Stimulated activated CD8-positive, alpha-beta memory T cell treated with anti-CD3 and anti-CD28 coated beads, Interleukin-12 subunit alpha, Interleukin-12 subunit beta, amount 100 ng/mL, for 24 hours (primary cell): ENCODE data around the gene KCNQ4.

ENCODE experiments used
- DNase-seq: peaks from one replicate; pipeline ENCODE4 v3.0.0-alpha.2; 2020; ENCODE audit errors: extremely low read depth

KCNQ4 gene

DNA sequence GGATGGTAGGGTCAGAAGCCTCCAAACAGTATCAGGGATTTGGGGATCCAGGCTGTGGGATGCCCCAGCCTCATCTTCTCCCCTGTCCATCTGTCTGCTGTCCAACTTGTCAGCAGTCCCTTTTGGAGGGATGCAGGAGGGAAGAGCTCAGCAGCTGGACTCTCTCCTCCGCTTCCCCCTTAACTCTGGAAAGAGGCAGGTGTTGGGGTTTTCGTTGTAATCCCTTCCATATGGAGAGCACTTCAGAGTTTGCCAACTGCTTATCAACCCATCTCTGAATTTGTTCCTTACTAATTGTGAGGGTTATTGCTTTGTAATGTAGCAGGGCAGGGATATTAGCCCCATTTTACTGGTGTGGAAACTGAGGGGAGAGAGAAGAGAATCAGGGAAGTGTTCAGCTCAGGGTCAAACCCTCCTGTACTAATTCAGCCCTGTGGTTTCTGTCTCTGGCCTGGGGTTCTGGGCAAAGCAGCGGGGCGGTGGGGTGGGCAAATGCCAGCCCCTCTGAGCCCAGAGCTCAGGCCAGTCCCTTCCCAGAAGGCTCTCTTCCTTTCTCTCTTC, 75.3 kb downstream of the KCNQ4 start:
- DNase-seq, result no peak

DNA sequence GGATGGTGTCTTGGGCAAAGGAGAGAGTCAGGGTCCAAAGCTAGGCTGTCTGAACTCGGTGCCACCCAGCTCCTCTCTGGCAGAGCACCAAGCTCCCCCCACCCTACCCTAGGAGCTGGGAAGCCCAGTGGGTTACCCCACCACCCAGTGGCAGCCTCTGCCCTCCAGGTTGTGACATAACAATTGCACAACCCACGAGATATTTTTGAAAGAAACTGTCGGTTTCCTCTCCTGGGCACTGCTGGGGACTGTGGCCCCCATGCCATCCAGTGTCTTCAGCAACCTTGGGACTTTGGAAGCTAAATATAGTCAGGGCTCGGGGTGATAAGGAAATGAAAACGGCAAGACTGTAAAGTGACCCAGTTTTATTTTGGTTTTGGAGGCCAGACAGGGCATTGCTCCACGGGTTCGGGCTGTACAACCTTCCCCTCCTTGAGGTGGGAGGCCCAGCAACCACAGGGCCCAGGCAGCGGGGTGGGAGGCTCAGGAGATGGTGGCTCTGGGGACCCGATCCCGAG, 77.2 kb downstream of the KCNQ4 start:
- DNase-seq, result no peak

DNA sequence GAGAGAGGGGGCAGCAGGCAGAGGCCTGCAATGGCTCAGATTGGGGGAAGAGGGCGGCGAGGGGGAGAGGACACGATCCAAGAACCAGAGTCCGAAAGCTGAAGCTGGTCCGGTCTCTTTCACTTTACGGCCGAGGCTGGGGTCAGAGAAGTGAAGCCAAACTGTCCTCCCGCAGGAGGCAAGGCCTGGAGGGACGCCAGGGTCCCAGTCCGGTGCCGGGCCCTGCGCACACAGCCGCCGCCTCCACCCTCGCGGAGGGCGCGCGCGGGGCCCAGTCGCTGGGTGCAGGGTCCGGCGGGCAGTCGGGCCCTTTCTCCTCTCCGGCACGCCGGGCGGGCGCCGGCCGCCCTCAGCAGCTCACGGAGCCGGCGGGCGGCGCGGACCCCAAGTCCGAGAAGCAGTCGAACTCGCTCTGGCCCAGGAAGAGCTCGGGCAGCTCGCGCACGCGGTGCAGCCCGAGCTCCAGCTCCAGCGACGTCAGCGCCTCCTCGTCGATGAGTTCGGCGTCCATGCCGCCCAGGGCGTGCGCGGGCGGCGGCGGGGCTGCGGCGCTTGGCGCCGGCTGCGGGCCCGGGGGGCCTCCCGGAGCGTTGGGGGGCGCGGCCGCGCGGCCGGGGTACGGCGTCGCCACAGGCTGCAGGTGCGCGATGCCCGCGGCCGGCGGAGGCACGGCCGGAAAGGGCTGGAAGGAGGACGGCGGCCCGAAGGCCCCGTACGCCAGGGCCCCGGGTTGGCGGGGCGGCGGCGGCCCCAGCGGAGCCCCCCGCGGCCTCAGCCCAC, 77.8 kb downstream of the KCNQ4 start:
- DNase-seq, result no peak

DNA sequence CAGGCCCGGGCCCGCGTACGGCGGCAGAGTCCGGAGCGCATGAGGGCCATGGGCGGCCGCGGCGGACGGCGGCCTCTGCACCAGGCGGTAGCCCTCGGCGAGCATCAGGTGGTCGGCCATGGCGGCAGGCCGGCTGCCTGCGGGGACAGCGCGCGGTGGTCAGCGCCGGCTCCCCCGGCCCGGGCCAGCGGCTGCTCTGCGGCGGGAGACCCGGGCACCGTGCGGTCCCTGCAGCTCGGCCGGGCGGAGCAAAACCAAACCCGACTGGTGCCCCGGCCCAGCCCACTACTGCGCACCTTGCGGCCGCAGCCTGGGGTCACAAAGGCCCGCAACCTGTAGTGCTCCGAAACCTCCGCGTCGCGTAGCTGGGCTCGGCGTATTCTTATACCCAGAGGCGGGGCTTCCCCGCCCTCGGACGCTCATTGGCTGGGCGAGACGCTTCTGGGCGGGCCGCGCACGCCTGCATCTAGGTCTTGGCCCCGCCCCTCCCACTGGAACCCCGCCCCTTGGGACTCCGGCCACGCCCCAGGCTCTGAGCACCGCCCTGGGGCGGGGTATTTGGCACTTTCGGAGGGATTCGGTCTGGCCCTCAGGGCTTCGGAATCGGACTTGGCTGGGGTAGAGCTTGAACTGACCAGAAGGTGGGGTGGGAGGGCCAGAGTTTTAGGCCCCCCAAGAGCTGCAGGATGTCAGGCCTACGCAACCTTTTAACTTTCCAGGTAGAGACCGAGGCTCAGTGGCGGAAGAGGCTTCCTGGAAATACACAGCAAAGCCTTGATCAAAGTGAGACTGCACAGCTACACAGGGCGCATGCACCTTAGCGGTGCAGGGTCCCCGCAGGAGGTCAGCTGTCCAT, 78.6 kb downstream of the KCNQ4 start, which contains the start of gene CITED4:
TSS of gene CITED4 (minus strand) at position 356 of the 856 bp plus-strand sequence. CDS start at position 120, 236 bp downstream.
- peak; percentile 80 for DNase-seq

DNA sequence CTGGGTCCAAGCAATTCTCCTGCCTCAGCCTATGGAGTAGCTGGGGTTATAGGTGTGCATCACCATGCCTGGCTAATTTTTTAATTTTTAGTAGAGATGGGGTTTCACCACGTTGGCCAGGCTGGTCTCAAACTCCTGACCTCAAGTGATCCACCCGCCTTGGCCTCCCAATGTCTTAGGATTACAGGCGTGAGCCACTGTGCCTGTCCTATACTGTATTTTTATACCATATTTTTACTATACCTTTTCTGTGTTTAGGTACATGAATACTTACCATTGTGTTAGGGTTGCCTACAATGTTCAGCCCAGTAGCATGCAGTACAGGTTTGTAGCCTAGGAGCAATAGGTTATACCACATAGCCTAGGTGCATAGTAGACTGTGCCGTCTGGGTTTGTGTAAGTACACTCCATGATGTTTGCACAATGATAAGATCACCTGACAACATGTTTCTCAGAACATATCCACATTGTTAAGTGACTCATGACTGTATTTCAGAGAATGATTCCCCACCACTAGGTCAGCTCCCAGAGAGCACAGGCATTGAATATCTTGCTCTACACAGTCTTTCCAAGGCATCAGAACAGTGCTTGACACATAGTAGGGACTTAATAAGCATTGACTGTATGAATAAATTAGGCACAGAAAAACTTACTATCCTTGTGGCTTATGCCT, 84.6 kb downstream of the KCNQ4 start:
- no peak for DNase-seq

DNA sequence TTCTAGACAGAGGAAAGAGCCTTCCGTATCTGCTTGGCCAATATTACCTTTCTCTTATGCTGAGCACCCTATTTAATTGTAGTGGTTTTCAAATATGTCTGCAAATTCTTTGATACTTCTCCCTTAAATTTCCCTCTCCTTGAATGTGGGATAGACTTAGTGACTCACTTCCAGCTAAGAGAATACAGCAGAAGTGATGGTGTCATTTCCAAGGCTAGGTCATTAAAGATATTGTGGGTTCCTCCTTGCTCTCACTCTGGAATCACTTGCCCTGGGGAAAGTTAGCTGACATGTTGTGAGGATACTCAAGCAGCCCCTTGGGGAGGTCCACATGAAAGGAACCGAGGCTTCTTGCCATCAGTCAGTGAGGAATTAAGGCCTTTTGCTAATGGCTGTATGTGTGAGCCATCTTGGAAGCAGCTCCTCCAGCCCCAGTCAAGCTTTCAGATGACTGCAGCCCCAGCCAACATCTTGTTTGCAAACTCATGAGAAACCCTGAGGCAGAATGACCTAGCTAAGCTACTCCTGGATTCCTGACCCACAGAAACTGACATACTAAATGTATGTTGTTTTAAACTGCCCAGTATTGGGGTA, 86.6 kb downstream of the KCNQ4 start:
- DNase-seq, result no peak

DNA sequence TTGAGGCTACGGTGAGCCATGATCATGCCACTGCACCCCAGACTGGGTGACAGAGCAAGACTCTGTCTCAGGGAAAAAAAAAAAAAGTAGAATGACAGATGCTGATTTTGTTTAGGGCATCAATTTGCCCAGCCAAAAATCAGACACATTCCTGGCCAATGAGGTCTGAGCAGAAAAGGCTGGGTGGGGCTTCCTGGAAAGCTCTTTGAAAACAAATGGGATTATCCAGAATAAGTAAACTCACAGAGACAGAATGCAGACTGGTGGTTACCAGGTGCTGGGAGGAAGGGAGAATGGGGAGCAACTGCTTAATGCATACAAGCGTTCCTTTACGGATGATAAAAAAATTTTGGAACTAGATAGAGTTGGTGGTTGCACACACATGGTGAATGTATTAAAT, 88.7 kb downstream of the KCNQ4 start:
- DNase-seq, result no peak

DNA sequence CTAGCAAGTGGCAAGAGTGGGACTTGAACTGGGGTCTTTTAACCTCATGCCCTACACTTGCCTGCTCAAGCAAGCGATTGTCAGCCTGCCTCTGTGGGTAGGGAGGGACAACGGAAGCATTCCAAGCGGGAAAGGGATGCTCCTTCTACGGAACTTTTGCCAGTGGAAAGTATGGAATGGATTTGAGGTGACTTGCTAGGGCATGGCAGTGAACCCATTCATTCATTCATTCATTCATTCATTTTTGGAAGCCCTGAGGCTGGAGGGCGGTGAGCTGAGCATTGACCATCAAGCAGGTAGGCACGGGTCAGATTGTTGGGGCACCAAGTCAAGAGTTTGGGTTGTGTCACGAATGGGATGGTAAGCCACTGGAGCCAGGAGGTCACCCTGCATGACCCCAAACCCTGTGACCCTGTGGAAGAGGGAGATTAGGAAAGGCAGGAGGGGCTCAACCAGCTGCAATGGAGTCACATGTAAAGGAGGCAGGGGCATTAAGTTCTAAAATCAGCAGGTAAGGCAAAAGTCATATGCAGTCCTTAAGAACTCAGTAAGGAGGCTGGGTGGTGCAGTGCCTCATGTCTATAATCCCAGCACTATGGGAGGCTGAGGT, 90.4 kb downstream of the KCNQ4 start:
- DNase-seq, result no peak

DNA sequence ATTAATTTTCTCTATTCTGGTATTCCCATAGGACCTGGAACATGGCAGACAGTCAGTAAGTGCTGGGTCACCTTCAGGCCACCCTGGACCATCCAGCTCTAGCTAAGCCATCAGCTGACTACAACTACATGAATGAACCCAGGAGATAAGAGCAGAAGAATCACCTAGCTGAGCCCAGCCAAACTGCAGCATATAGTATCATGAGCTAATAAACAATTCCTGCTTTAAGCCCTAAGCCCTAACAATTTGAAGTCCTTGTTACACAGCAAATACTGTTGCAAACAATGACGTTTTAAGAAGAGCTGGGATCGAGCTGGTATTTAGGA, 92.8 kb downstream of the KCNQ4 start:
- no peak for DNase-seq

DNA sequence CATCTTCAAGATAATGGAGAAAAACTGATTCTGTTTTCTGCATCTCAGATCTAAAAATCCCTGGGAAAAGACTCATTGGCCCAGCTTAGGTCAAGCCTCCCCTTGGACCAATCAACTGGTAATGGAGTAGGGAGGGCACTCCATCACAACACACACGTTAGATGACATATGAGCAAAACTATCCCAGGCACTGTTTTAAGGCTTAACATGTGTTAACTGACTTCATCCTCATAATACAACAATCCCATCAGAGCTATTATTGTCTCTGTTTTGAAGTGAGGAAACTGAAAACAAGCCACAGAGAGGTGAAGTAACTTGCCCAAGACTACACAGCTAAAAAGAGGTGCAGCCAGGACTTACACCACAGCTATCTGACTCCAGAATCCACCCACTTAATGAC, 93.3 kb downstream of the KCNQ4 start:
- DNase-seq, result no peak

DNA sequence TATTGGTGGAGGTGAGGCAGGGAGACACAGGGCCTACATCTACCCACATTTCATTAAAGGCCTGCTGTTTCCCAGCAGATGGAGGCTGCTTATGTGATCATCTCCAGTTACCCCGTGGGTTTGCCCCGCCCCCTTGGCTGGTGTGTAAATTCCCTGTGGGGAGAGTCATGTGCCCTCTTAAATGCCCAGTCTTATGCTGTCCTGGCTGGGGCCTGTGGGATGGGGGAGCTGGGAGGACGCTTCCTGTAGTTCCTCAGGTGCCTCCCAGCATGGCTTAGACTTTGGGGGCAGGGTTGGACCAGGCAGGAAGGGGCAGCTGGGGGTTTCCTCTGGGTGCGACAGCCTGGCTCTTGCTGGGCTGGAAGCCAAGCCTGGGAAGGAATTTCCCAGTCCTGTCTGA, 94.1 kb downstream of the KCNQ4 start:
- DNase-seq, result no peak

DNA sequence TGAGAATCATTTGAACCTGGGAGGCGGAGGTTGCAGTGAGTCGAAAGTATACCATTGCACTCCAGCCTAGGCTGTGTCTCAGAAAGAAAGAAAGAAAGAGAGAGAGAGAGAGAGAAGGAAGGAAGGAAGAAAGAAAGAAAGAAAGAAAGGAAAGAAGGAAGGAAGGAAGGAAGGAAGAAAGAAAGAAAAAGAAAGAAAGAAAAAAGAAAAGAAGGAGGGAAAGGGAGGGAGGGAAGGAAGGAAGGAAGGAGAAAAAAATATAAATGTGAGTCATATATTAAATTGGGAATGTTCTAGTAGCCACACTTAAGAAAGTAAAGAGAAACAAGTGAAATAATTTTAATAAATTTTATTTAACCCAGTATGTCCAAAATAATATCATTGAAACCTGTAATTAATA, 95.3 kb downstream of the KCNQ4 start:
- DNase-seq, result no peak

DNA sequence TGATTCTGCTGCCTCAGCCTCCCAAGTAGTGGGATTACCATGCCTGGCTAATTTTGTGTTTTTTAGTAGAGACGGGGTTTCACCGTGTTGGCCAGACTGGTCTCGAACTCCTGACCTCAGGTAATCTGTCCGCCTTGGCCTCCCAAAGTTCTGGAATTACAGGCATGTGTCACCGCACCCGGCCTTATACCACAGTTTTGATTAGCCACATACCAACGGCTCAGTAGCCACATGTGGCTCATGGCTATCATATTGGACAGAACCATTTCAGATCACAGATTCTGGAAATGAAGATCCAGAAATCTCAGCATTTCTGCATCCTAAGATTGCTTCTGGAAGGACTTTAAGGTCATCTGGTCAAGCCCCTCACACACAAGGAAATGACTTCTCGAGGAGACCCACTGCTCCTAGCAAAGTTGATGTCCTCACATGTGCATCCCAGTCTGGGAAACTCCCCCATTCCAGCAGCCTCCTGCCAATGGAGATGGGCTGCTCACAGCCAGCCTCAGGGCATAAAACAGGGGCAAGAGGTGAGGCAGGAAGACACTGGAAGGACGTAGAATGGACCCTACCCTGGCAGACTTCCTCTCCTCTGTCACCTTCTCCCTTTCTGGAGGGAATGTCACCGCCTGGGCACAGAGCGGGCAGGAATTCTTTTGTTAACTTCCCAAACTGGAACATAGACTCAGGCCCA, 96.0 kb downstream of the KCNQ4 start:
- DNase-seq, result no peak

DNA sequence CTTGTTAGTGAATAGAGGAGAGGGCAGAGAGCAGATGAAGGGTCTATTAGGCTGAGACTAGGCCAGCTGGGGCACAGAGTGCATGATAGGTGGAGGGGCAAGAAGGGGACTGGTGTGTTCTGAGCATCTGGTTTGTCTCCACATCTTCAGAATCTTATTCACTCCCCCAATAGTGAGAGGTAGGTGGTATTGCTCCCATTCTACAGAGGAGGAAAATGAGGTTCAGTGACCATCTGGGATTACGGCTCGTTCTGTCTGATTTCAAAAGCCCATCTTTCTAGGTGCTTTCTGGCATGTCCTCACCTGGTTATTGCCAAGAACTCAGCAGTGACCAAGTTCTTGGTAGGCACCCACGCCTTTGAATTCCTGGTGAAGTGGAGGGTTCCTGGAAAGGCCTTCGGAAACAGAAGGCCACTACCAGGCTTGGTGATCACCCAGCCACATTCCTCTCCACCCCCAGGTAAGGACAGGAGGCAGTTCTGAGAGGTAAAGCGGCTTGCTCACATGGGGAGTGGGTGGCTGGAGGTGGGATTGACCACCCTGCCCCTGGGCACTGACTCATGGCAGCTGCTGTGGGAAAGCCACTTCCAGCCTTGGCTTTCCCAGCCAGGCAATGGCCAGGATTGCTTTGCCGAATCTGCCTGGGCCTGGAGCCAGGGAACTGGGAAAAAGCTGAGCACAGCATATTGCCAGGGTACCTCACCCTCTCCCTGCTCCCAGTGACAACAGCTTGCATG, 97.4 kb downstream of the KCNQ4 start:
- no peak for DNase-seq

DNA sequence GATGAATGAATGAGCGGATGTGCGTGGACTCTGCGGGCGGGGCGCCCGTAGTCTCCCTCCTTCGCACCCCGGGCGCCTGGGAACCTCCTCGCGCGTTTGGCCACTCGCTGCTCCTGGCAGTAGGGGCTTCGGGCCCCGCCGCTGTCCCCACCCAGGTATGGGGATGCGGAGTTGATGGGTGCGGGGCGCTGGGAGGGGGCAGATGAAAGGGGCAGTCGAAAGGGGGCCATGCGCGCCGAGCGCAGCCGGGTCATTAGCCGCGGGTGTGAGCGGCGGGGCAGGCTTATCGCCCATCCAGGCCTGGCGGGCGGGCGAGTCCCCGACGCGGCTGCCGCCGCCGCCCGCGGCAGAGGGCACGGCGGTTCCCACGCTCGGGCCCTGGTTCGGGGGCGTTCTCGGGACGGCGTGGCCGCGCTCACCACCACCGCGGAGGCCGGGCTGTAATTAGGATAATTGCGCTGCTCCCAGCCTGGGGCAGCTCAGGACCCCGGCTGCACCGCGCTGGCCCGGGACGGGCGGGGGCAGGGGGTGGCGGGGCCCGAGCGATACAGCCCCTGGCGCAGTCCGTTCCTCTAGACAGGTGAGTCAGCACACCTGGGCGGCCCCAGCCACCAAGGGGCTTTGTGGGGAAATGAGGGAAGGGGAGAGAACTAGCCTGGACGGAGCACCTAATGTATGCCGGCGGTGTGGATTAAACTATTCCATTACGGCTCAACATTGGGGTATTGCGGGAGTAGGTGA, 100.6 kb downstream of the KCNQ4 start:
- DNase-seq, result no peak

DNA sequence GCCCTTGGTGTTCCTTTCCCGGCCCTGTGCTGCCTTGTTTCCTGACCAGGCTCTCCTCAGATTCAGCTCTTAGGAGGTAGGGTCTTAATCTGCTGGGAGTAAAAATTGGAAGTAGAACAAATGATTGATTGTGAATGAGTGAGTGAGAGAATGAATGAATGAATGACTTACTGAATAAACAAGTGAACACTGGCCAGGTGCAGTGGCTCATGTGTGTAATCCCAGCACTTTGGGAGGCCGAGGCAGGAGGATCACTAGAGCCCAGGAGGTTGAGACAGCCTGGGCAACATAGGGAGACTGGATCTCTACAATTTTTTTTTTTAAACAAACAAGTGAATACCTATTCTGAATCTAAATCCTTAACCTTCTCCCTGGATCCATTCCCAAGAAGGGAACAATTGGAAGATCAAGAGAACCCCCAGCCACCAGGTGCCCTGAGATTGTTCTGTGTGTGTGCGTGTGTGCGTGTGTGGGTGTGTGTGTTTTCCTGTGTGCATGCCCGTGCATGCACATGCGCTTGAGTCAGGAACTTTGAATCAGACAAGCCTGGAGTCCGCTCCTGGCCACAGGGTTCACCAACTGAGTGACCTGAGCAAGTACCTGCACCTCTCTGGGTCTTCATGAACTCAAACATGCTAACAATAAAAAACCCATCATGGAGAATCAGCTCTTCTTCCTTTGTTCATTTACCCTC, 102.9 kb downstream of the KCNQ4 start:
- DNase-seq, result no peak

DNA sequence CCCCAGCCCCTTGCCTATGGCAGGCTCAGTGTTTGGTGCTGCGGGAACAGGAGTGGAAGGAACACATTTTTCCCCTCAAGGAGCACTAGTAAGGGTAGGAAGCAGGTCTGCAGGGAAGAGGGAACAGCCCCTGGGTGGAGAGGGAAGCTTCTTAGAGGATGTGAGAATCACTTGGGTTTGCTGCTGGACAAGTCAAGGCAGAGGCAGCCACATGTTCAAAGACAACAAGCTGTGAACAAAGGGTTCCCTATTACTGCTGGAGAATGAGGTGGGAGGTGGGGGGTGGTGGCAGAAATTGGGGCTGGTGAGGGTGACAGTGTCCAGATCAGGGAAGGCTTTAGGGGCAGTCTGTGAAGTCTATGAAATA, 103.4 kb downstream of the KCNQ4 start:
- no peak for DNase-seq

DNA sequence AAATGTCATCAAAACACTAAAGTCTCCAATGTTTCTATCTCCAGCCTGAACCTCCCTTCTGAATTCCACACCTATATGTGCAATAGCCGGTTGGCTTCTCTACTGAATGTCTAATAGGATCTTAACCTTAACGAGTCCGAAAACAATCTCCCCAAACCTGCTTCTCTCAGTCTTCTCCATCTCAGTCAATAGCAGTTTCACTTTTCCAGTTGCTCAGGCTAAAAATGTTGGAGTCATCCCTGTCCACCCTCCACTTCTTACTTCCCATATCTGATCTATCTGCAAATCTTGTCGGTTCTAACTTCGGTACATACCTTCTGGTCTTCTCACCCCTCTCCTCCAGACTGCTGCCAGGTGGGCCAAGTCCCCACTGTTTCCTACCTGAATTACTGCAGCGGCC, 104.1 kb downstream of the KCNQ4 start:
- no peak for DNase-seq
